Activated CD8-positive, alpha-beta memory T cell treated with anti-CD3 and anti-CD28 coated beads for 36 hours (primary cell): ENCODE data around the gene SLC5A10. TPM values are rescaled to one million over a fixed set of nuclear protein-coding genes. Genes with fewer than 3 reads are reported as not detected.
"Not testable (repeated sequence)": the region's sequence is repeated elsewhere in the genome, so short reads cannot be mapped to it uniquely, and the experiment has no call there.

ENCODE experiments used
- CTCF ChIA-PET: fragments of 350-600 bp; sonication (Branson Sonifier 250); formaldehyde crosslinking; loops from one replicate; lab custom pipeline; 2021; ENCODE audit warnings: antibody characterized with exemption; lab: Charles Lee
- POLR2A ChIA-PET: fragments of 350-600 bp; sonication (Branson Sonifier 250); formaldehyde crosslinking; loops from one replicate; lab custom pipeline; 2021; ENCODE audit warnings: antibody characterized with exemption; lab: Charles Lee
- total RNA-seq, 2 experiments: library from RNA; stranded (reverse); gene quantifications; one replicate each; pipeline ENCODE4 v1.2.3, GENCODE V29; 2021

Gene SLC5A10
- total RNA-seq, 2 experiments from 2014 or later = not detected

DNA sequence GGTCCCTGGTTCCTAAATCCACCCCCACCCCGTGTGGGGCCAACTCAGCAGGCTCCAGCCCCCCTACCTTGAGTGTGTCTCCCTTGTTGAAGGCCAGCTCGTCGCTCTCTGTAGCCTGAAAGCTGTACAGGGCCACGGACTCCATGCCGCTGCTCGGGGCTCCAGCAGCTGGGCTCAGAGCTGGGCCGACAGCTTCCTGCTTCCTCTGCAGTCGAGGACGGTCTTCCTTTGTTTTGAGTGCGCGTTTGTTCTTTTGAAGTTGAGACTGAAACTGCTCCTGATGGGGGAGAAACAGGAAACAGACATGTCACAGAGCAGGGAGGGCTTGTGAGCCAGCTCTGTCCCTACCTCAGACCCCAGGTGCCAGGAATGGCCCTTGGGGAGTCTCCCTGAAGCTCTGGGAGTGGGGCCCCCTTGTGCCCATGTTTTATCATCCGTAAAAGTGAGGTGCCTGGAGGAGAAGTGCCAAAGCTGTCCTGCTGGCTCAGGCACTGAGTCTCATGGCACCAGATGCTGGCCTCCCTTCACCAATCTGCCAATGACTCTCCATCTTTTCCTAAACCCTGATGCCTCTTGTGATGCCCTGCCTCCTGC, 94.9 kb downstream of the SLC5A10 start, which contains the start of gene GRAP:
Gene GRAP, minus strand, starts transcription at position 176 of the 594 bp plus-strand sequence. Its CDS starts 31 bp downstream, at position 145.
- CTCF ChIA-PET, POLR2A ChIA-PET: not testable (repeated sequence)

DNA sequence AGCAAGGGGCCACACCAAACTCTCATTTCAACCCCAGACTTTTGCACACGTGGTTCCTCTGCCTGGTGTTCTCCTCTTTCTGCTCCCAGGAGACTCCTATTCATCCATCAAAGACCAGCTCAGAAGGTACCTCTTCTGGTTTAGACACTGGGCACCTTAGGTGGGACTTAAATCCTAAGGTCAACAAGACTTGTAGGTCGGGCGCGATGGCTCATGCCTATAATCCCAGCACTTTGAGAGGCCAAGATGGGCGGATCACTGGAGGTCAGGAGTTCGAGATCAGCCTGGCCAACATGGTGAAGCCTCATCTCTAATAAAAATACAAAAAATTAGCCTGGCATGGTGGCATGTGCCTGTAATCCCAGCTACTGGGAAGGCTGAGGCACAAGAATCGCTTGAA, 95.5 kb downstream of the SLC5A10 start:
- CTCF ChIA-PET, POLR2A ChIA-PET: not testable (repeated sequence)

DNA sequence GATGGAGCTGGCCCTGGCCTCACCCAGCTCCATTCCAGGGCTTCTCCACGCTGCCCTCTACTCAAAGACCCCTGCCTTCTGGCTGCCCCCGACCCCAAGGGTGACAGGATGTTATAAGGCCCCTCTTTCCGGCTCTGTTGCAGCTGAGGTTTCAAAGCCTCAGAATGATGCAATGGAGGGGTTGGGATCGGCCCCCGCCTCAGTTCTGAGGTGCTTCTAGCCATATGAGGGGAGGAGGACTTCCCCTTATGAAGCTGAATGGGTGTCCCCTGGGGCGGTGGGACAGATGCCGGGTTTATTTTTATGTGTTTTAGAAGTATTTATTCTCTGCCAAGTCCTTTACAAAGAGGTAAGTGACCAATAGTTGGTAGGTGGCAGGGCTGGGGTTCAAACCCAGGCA, 96.9 kb downstream of the SLC5A10 start:
- CTCF ChIA-PET, POLR2A ChIA-PET: not testable (repeated sequence)

DNA sequence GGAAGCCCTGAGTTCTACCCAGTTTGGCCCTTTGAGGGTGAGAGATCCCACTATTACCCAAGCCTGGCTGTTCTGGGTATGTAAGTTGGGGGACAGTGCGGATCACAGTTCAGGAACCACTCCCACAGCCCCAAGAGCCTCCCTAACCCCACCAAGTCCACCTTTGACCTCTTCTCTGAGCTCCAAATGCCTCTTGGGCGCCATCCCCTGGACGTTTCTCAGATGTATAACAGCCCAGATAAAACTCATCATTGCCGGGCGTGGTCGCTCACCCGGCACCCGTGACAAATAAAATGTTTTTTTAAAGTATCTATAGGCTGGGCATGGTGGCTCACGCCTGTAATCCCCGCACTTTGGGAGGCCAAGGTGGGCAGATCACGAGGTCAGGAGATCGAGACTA, 103.5 kb downstream of the SLC5A10 start:
- CTCF ChIA-PET, POLR2A ChIA-PET: not testable (repeated sequence)

DNA sequence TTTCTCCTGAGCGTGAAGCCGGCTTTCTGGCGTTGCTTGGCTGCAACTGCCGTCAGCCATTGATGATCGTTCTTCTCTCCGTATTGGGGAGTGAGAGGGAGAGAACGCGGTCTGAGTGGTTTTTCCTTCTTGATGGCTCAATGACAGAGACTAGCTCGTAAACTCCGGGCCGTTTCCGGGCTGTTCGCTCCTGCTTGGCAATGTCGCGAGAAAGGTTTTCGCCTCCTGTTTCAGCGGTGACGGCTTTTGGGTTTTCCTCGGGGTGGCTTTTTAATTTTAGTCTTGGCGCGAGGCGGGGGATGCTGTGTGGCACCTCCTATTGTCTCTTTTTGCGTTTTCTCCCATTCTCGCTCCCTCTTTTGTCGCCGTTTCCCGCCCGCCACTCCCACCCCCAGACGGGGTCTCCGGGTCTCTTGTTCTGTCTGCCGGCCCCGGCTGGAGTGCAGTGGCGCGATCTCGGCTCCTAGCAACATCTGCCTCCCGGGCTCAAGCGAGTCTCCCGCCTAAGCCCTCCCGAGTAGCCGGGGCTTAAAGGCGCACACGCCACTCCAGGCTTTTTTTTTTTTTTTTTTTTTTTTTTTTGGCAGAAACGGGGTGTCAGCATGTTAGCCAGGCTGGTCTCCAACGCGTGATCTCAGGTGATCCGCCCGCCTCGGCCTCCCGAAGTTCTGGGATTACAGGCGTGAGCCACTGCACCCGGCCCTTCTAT, 110.2 kb downstream of the SLC5A10 start:
- CTCF ChIA-PET, POLR2A ChIA-PET: not testable (repeated sequence)

- CTCF ChIA-PET, POLR2A ChIA-PET: not testable (repeated sequence)
Measured at GRCh38 chr17:19062718-19063325, 110.9 kb downstream of the SLC5A10 start.

DNA sequence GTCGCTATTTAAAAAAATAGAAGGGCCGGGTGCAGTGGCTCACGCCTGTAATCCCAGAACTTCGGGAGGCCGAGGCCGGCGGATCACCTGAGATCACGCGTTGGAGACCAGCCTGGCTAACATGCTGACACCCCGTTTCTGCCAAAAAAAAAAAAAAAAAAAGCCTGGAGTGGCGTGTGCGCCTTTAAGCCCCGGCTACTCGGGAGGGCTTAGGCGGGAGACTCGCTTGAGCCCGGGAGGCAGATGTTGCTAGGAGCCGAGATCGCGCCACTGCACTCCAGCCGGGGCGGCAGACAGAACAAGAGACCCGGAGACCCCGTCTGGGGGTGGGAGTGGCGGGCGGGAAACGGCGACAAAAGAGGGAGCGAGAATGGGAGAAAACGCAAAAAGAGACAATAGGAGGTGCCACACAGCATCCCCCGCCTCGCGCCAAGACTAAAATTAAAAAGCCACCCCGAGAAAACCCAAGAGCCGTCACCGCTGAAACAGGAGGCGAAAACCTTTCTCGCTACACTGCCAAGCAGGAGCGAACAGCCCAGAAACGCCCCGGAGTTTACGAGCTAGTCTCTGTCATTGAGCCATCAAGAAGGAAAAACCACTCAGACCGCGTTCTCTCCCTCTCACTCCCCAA, 111.5 kb downstream of the SLC5A10 start:
- CTCF ChIA-PET = not testable (repeated sequence)

DNA sequence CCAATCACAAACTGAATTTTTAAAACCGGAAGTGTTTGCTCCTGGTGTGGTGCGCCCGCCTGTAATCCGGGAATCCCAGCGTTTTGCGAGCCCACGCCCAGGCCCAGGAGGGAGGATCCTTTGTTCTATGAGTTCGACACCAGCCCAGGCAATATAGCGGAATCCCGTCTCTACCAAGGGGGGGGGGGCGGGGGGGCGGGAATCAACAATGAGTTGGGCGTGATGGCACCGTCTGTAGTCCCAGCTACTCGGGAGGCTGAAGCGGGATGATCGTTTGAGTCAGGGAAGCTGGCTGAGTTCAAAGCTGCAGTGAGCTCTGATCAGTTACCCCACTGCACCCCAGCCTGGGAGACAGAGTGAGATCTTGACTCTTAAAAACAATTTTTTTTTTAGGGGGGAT, 112.4 kb downstream of the SLC5A10 start:
- CTCF ChIA-PET, POLR2A ChIA-PET: not testable (repeated sequence)

More for the DNA sequence above, 111.5 kb downstream of the SLC5A10 start:
- POLR2A ChIA-PET = not testable (repeated sequence)

- CTCF ChIA-PET, POLR2A ChIA-PET: not testable (repeated sequence)
Measured at GRCh38 chr17:19070318-19071168, 118.6 kb downstream of the SLC5A10 start.

Other genes with a start within 250 kb of the SLC5A10 start
- gene FBXW10, start 208.1 kb upstream of the SLC5A10 start, total RNA-seq = under 1 TPM in 1 of 2 experiments, not detected in 1; 0.19 TPM
- gene TVP23B, start 171.0 kb upstream of the SLC5A10 start, total RNA-seq = 10 to 100 TPM; 40.7 to 43.2 TPM
- gene PRPSAP2, start 94.0 kb upstream of the SLC5A10 start, total RNA-seq = 10 to 100 TPM; 60.0 to 60.3 TPM
- 10 to 100 TPM; 11.2 to 11.6 TPM for gene FAM83G, start 52.6 kb downstream of the SLC5A10 start, total RNA-seq
- gene GRAP, start 94.8 kb downstream of the SLC5A10 start, total RNA-seq = 1 to 10 TPM; 6.4 to 8.2 TPM
- 1 to 10 TPM; 1.4 TPM for gene GRAPL, start 175.4 kb downstream of the SLC5A10 start, total RNA-seq